H1 (cell line): ENCODE measurements around the gene PFN3. TPM values are rescaled to one million over a fixed set of nuclear protein-coding genes. Genes with fewer than 3 reads are reported as not detected.

Experiments used
- CTCF ChIA-PET: fragments of 300-600 bp; sonication (Branson Sonifier 250); formaldehyde crosslinking; loops from one replicate; lab custom pipeline; 2021; ENCODE audit not compliant: partially characterized antibody; lab: Charles Lee
- POLR2A ChIA-PET: fragments of 300-600 bp; sonication (Branson Sonifier 250); formaldehyde crosslinking; loops from one replicate; lab custom pipeline; 2021; ENCODE audit warnings: inconsistent platforms; ENCODE audit not compliant: partially characterized antibody; lab: Charles Lee
- DNase-seq, 2 experiments: peaks; one replicate each; pipeline versions ENCODE4 v3.0.0 to v3.0.0-alpha.2; 2010 to 2022; ENCODE audit warnings: low spot score in 2 of 2, low read depth in 1 of 2, mixed read lengths in 1 of 2
- FAIRE-seq: peaks from 2 replicates; lab custom pipeline; 2011; peaks lifted over from hg19 to GRCh38; lab: Jason Lieb, UNC
- H2AFZ ChIP-seq: 2 replicates; pipeline ENCODE4 v1.8.1; 2012; ENCODE audit warnings: low read length, inconsistent platforms
- H2AK5ac ChIP-seq: 2 replicates; pipeline ENCODE4 v1.6.1; 2013; ENCODE audit warnings: low read depth, low read length
- H2BK120ac ChIP-seq: replicated peaks from 2 replicates; pipeline ENCODE3; 2013; ENCODE audit warnings: low read depth, low read length, inconsistent platforms
- H2BK12ac ChIP-seq: 2 replicates; pipeline ENCODE4 v1.6.1; 2013; ENCODE audit warnings: low read depth, low read length
- H2BK15ac ChIP-seq: 2 replicates; pipeline ENCODE4 v1.6.1; 2013; ENCODE audit warnings: low read length
- H2BK20ac ChIP-seq: 2 replicates; pipeline ENCODE4 v1.6.1; 2013; ENCODE audit warnings: low read length
- H2BK5ac ChIP-seq: 2 replicates; pipeline ENCODE4 v1.6.1; 2013; ENCODE audit warnings: low read depth, low read length
- H3K14ac ChIP-seq: 2 replicates; pipeline ENCODE4 v1.6.1; 2013; ENCODE audit warnings: inconsistent platforms; ENCODE audit not compliant: insufficient read length
- H3K18ac ChIP-seq: 2 replicates; pipeline ENCODE4 v1.6.1; 2013; ENCODE audit warnings: low read length; ENCODE audit errors: extremely low read depth
- H3K23ac ChIP-seq: 2 replicates; pipeline ENCODE4 v1.6.1; 2013; ENCODE audit warnings: inconsistent platforms; ENCODE audit not compliant: insufficient read length
- H3K23me2 ChIP-seq: 2 replicates; pipeline ENCODE4 v1.6.1; 2013; ENCODE audit warnings: low read depth, low read length
- H3K27ac ChIP-seq: 2 replicates; pipeline ENCODE4 v1.6.1; 2011; ENCODE audit warnings: low read depth, low read length, inconsistent platforms
- H3K27me3 ChIP-seq, 4 experiments: replicated peaks in 1 of 4; 1 replicate in 1 of 4; 2 replicates in 3 of 4; pipeline versions ENCODE4 v1.6.1 to v1.8.1; 2011 to 2013; ENCODE audit warnings: low read length in 3 of 4, mild to moderate bottlenecking in 3 of 4, inconsistent platforms in 2 of 4, mixed read lengths in 2 of 4, moderate library complexity in 1 of 4; ENCODE audit not compliant: control insufficient read depth in 3 of 4, insufficient read depth in 3 of 4; ENCODE audit errors: extremely low read depth in 1 of 4
- H3K36me3 ChIP-seq, 4 experiments: 2 replicates each; pipeline versions ENCODE4 v1.6.1 to v1.8.1; 2011 to 2013; ENCODE audit warnings: mild to moderate bottlenecking in 4 of 4, low read length in 3 of 4, moderate library complexity in 2 of 4, control low read depth in 1 of 4, inconsistent platforms in 1 of 4; ENCODE audit not compliant: insufficient read depth in 4 of 4, control insufficient read depth in 2 of 4
- H3K4ac ChIP-seq: replicated peaks from 2 replicates; pipeline ENCODE3; 2013; ENCODE audit warnings: low read length, low read depth, mixed read lengths, inconsistent platforms; ENCODE audit not compliant: insufficient read length
- H3K4me1 ChIP-seq, 4 experiments: replicated peaks in 1 of 4; 1 replicate in 1 of 4; 2 replicates in 3 of 4; pipeline versions ENCODE4 v1.6.1 to v1.8.1; 2011 to 2013; ENCODE audit warnings: low read length in 3 of 4, inconsistent platforms in 2 of 4, mixed read lengths in 1 of 4; ENCODE audit not compliant: insufficient read depth in 4 of 4, control insufficient read depth in 3 of 4
- H3K4me2 ChIP-seq, 2 experiments: 2 replicates each; pipeline versions ENCODE4 v1.6.1 to v1.8.1; 2011 to 2013; ENCODE audit warnings: low read depth in 2 of 2, low read length in 2 of 2, control low read depth in 1 of 2, inconsistent platforms in 1 of 2, mild to moderate bottlenecking in 1 of 2; ENCODE audit not compliant: insufficient read depth in 1 of 2
- H3K4me3 ChIP-seq, 4 experiments: fragments of 200-600, 300-600 bp in 1 of 4; sonication (generic), shearing (Covaris generic), sonication (Bioruptor Twin) in 1 of 4; 2 replicates each; pipeline versions ENCODE4 v1.5.1 to v1.8.1; 2011 to 2016; ENCODE audit warnings: low read length in 4 of 4, low read depth in 3 of 4, control low read depth in 2 of 4, inconsistent platforms in 2 of 4, mild to moderate bottlenecking in 2 of 4, mixed read lengths in 1 of 4, moderate library complexity in 1 of 4; ENCODE audit not compliant: insufficient read depth in 2 of 4; ENCODE audit errors: extremely low read depth in 1 of 4
- H3K56ac ChIP-seq: replicated peaks from 2 replicates; pipeline ENCODE3; 2013; ENCODE audit warnings: low read depth, mild to moderate bottlenecking, mixed read lengths, low read length, inconsistent platforms; ENCODE audit not compliant: insufficient read length
- H3K79me1 ChIP-seq: 2 replicates; pipeline ENCODE4 v1.6.1; 2013; ENCODE audit warnings: low read depth, low read length, control low read depth
- H3K79me2 ChIP-seq, 2 experiments: 2 replicates each; pipeline versions ENCODE4 v1.6.1 to v1.8.1; 2012 to 2013; ENCODE audit warnings: low read length in 2 of 2, mild to moderate bottlenecking in 2 of 2, inconsistent platforms in 1 of 2; ENCODE audit not compliant: insufficient read depth in 2 of 2, control insufficient read depth in 1 of 2
- H3K9ac ChIP-seq, 4 experiments: replicated peaks in 1 of 4; 1 replicate in 1 of 4; 2 replicates in 3 of 4; pipeline versions ENCODE4 v1.6.1 to v1.8.1; 2011 to 2013; ENCODE audit warnings: low read depth in 3 of 4, low read length in 3 of 4, control low read depth in 2 of 4, mild to moderate bottlenecking in 2 of 4, moderate library complexity in 2 of 4, inconsistent platforms in 1 of 4; ENCODE audit errors: extremely low read depth in 1 of 4
- H3K9me3 ChIP-seq, 2 experiments: 2 replicates each; pipeline versions ENCODE4 v1.6.1 to v1.8.1; 2012 to 2013; ENCODE audit warnings: mild to moderate bottlenecking in 2 of 2, moderate library complexity in 2 of 2, control low read depth in 1 of 2, inconsistent platforms in 1 of 2, low read depth in 1 of 2, low read length in 1 of 2, mixed read lengths in 1 of 2; ENCODE audit not compliant: insufficient read depth in 2 of 2
- H4K20me1 ChIP-seq, 2 experiments: replicated peaks in 1 of 2; 2 replicates each; pipeline versions ENCODE3 to v1.8.1; 2011 to 2013; ENCODE audit warnings: inconsistent platforms in 2 of 2, low read length in 2 of 2, mild to moderate bottlenecking in 1 of 2; ENCODE audit not compliant: insufficient read depth in 2 of 2, control insufficient read depth in 1 of 2
- H4K5ac ChIP-seq: 2 replicates; pipeline ENCODE4 v1.6.1; 2013; ENCODE audit warnings: low read length, low read depth, mixed read lengths, inconsistent platforms; ENCODE audit not compliant: insufficient read length
- H4K8ac ChIP-seq: 2 replicates; pipeline ENCODE4 v1.8.0; 2013; ENCODE audit warnings: mild to moderate bottlenecking, moderate library complexity, low read length, inconsistent platforms; ENCODE audit not compliant: insufficient read depth; ENCODE audit errors: extremely low read depth
- H4K91ac ChIP-seq: replicated peaks from 2 replicates; pipeline ENCODE3; 2013; ENCODE audit warnings: low read length, mixed read lengths, inconsistent platforms; ENCODE audit not compliant: insufficient read length
- GABPA ChIP-seq: IDR thresholded peaks from 2 replicates; pipeline ENCODE4 v1.6.1; 2011; ENCODE audit warnings: mild to moderate bottlenecking, low read length, moderate library complexity, borderline replicate concordance; ENCODE audit not compliant: insufficient read depth
- GTF2F1 ChIP-seq: IDR thresholded peaks from 2 replicates; pipeline ENCODE4 v1.6.1; 2012; ENCODE audit warnings: low read depth, low read length, improper control_type of control experiment, borderline replicate concordance
- JUN ChIP-seq: IDR thresholded peaks from 2 replicates; pipeline ENCODE4 v1.6.1; 2011; ENCODE audit warnings: low read depth, mild to moderate bottlenecking, improper control_type of control experiment, low read length
- KDM4A ChIP-seq: IDR thresholded peaks from one replicate; pipeline ENCODE4 v1.7.1; 2012; ENCODE audit warnings: low read depth, mild to moderate bottlenecking, moderate library complexity, low read length, inconsistent platforms; ENCODE audit not compliant: severe bottlenecking
- MAX ChIP-seq: IDR thresholded peaks from 2 replicates; pipeline ENCODE4 v1.6.1; 2012; ENCODE audit warnings: inconsistent platforms
- POLR2AphosphoS5 ChIP-seq: IDR thresholded peaks from 2 replicates; pipeline ENCODE4 v1.6.1; 2011; ENCODE audit warnings: low read depth, low read length
- POU5F1 ChIP-seq: IDR thresholded peaks from 2 replicates; pipeline ENCODE4 v1.6.1; 2011; ENCODE audit warnings: low read depth, mild to moderate bottlenecking, low read length, moderate library complexity
- RFX5 ChIP-seq: IDR thresholded peaks from 2 replicates; pipeline ENCODE4 v1.6.1; 2011; ENCODE audit warnings: low read depth, low read length, improper control_type of control experiment, borderline replicate concordance
- SIN3A ChIP-seq, 2 experiments: IDR thresholded peaks in 1 of 2; conservative IDR thresholded peaks in 1 of 2; 2 replicates each; pipeline ENCODE4 v1.6.1; 2011 to 2012; ENCODE audit warnings: low read length in 2 of 2, improper control_type of control experiment in 1 of 2, low read depth in 1 of 2, mild to moderate bottlenecking in 1 of 2
- WGBS, 2 experiments: shearing (Covaris generic) in 1 of 2; methylation state at CpG; one replicate each; pipeline versions ENCODE4 v1.1.6 to v1.1.7; 2013 to 2015; ENCODE audit warnings: low lambda C conversion rate in 2 of 2, mixed read lengths in 2 of 2, inconsistent platforms in 1 of 2, low coverage in 1 of 2, missing lambda C conversion rate in 1 of 2; ENCODE audit not compliant: insufficient replicate concordance in 2 of 2, insufficient coverage in 1 of 2, insufficient read length in 1 of 2; ENCODE audit errors: extremely low coverage in 1 of 2, missing lambda C conversion rate in 1 of 2; 5-methylcytosine and 5-hydroxymethylcytosine counted together
- polyA plus RNA-seq, 7 experiments: library from polyadenylated mRNA; depleted of rRNA in 3 of 7; stranded (reverse) in 5 of 7; unstranded in 2 of 7; fragments of >200 nt in 5 of 7; fragments of 200-250 nt in 2 of 7; gene quantifications; 1 replicate in 5 of 7; 2 replicates in 1 of 7; 4 replicates in 1 of 7; pipeline versions ENCODE4 v1.2.1 to v1.2.3, GENCODE V29; 2011 to 2013; ENCODE audit warnings: missing spikeins in 2 of 7, mixed read lengths in 2 of 7
- total RNA-seq: library from RNA; stranded (reverse); fragmentation: NEBNext Ultra II Directional; extraction: Animal tissue kit (Norgen Biotek cat#: 25700); gene quantifications from 2 replicates; pipeline ENCODE4 v1.2.1, GENCODE V29; 2021

The PFN3 gene
- total and polyA plus RNA-seq, 2 of the 8 experiments (the other 6 are each of a cell fraction or from before 2014, with no cell fraction given): not detected

- no peak for FAIRE-seq
- DNase-seq: no peak
Observed at GRCh38 chr5:177361418-177362291, 38.8 kb downstream of the PFN3 start.

More at GRCh38 chr5:177361418-177362291, 38.8 kb downstream of the PFN3 start:
- Histone ChIP-seq H2BK5ac (no peak overlapping the region), H2BK15ac (0 out of 2 replicates have a peak overlapping the region, but pooled peaks have one; percentile 46), H3K4me1 (peaks cover 2 to 21% (median 18%) of the 10 kb centered on the region in 4 experiments), H3K27ac (no peak overlapping the region), H2AFZ (no peak overlapping the region), H3K18ac (no peak overlapping the region; the same call in 1 of the 2 replicates), H3K4me2 (peak overlapping the region; percentile 70 to 80; a peak in 2 of 4 replicates), H3K79me2 (no peaks in the 10 kb centered on the region), H4K20me1 (no peaks in the 10 kb centered on the region), H3K14ac (no peak overlapping the region), H4K5ac (no peak overlapping the region), H3K23me2 (peaks cover 7% of the 10 kb centered on the region; the same call in 1 of the 2 replicates), H2BK20ac (no peak overlapping the region), H2BK120ac (peak overlapping the region; percentile 47), H3K36me3 (no peaks in the 10 kb centered on the region), H3K4ac (peak overlapping the region; percentile 65), H3K27me3 (peaks cover 0 to 5% (median 3%) of the 10 kb centered on the region in 4 experiments; a peak in 4 of 7 replicates), H3K9ac (no peak overlapping the region; a peak in 1 of 7 replicates), H3K9me3 (no peaks in the 10 kb centered on the region), H4K91ac (peak overlapping the region; percentile 98), H2BK12ac (0 out of 2 replicates have a peak overlapping the region, but pooled peaks have one; percentile 87), H2AK5ac (no peak overlapping the region), H3K4me3 (peak overlapping the region in 1 of 4 experiments; percentile 69; a peak in 2 of 8 replicates), H3K23ac (no peak overlapping the region), H3K79me1 (no peaks in the 10 kb centered on the region), H4K8ac (no peak overlapping the region; the same call in 1 of the 2 replicates), H3K56ac (no peak overlapping the region)
- POLR2A ChIA-PET: interaction anchor here (0.9 to 3.1 kb wide), 6 partner anchors 11 to 94 kb away, joined by 3 to 25 read pairs (median 3); partner anchors contain the start of gene LMAN2
- CTCF ChIA-PET: interaction anchor here (0.6 to 15.6 kb wide), 9 partner anchors 9 to 1781 kb away, joined by 3 to 251 read pairs (median 7); partner anchors contain the start of genes LMAN2, MXD3 and SLC34A1
- TF ChIP-seq GTF2F1 (no peak), MAX (no peak), POU5F1 (no peak), SIN3A (conservative IDR thresholded peaks at IDR 0.05 in 1 of 2, IDR thresholded peaks at IDR 0.05 in 1 of 2; ENCODE audit: low read depth in 1 of 2, low read length in 2 of 2) (no peak), JUN (no peak), RFX5 (no peak), GABPA (no peak), POLR2AphosphoS5 (no peak), KDM4A (no peak)
- 87% methylated on average over 6 of the region's 6 CpGs; no CpG with 5 or more reads in 1 of the 2 experiments for WGBS, 2 experiments
